IPS-18a (cell line): Measurements from ENCODE around the gene C21orf91.

ENCODE experiments used
- H3K27ac ChIP-seq: one replicate; pipeline ENCODE4 v1.5.1; 2013; ENCODE audit warnings: low read length
- H3K27me3 ChIP-seq: one replicate; pipeline ENCODE4 v1.6.1; 2013; ENCODE audit warnings: mild to moderate bottlenecking, low read length; ENCODE audit not compliant: control insufficient read depth, insufficient read depth
- H3K36me3 ChIP-seq: one replicate; pipeline ENCODE4 v1.6.1; 2013; ENCODE audit warnings: low read depth, low read length; ENCODE audit not compliant: control insufficient read depth
- H3K4me1 ChIP-seq: one replicate; pipeline ENCODE4 v1.6.1; 2013; ENCODE audit warnings: low read depth, low read length; ENCODE audit not compliant: control insufficient read depth
- H3K4me3 ChIP-seq: one replicate; pipeline ENCODE4 v1.5.1; 2013; ENCODE audit warnings: low read length
- H3K9ac ChIP-seq: one replicate; pipeline ENCODE4 v1.6.1; 2013; ENCODE audit warnings: mild to moderate bottlenecking, low read length, moderate library complexity
- H3K9me3 ChIP-seq: one replicate; pipeline ENCODE4 v1.6.1; 2013; ENCODE audit warnings: low read depth, low read length; ENCODE audit not compliant: control insufficient read depth

C21orf91 gene

GRCh38 chr21:17796503-17796902, 22.7 kb downstream of the C21orf91 start:
- H3K9ac ChIP-seq = no peak overlapping the region
- no peak overlapping the region for H3K4me3 ChIP-seq
- no peak overlapping the region for H3K27ac ChIP-seq
- H3K9me3 ChIP-seq = no peaks in the 10 kb centered on the region
- H3K27me3 ChIP-seq = no peaks in the 10 kb centered on the region
- H3K4me1 ChIP-seq = no peaks in the 10 kb centered on the region
- H3K36me3 ChIP-seq = peaks cover 52% of the 10 kb centered on the region

- Histone ChIP-seq H3K9me3 (no peaks in the 10 kb centered on the region), H3K9ac (no peak overlapping the region), H3K4me3 (no peak overlapping the region), H3K4me1 (no peaks in the 10 kb centered on the region), H3K27me3 (no peaks in the 10 kb centered on the region), H3K27ac (no peak overlapping the region), H3K36me3 (peaks cover 57% of the 10 kb centered on the region)
These were observed 23.1 kb downstream of the C21orf91 start for GRCh38 chr21:17796037-17796403.

- H3K9ac ChIP-seq = no peak overlapping the region
- H3K4me1 ChIP-seq = no peaks in the 10 kb centered on the region
- no peaks in the 10 kb centered on the region for H3K9me3 ChIP-seq
- peaks cover 61% of the 10 kb centered on the region for H3K36me3 ChIP-seq
- no peak overlapping the region for H3K27ac ChIP-seq
- H3K27me3 ChIP-seq = no peaks in the 10 kb centered on the region
- H3K4me3 ChIP-seq = no peak overlapping the region
These were observed 23.8 kb downstream of the C21orf91 start for GRCh38 chr21:17795146-17796036.

GRCh38 chr21:17794518-17795145, 24.5 kb downstream of the C21orf91 start:
- Histone ChIP-seq H3K4me3 (no peak overlapping the region), H3K27ac (no peak overlapping the region), H3K4me1 (no peaks in the 10 kb centered on the region), H3K9ac (no peak overlapping the region), H3K9me3 (no peaks in the 10 kb centered on the region), H3K27me3 (no peaks in the 10 kb centered on the region), H3K36me3 (peaks cover 61% of the 10 kb centered on the region)

GRCh38 chr21:17793246-17794123, 25.7 kb downstream of the C21orf91 start:
- Histone ChIP-seq H3K27me3 (no peaks in the 10 kb centered on the region), H3K4me3 (no peak overlapping the region)

GRCh38 chr21:17789656-17790055, 29.5 kb downstream of the C21orf91 start:
- no peaks in the 10 kb centered on the region for H3K4me1 ChIP-seq
- no peaks in the 10 kb centered on the region for H3K9me3 ChIP-seq
- H3K36me3 ChIP-seq = peaks cover 44% of the 10 kb centered on the region
- H3K9ac ChIP-seq = no peak overlapping the region
- H3K27me3 ChIP-seq = no peaks in the 10 kb centered on the region
- no peak overlapping the region for H3K4me3 ChIP-seq
- H3K27ac ChIP-seq = no peak overlapping the region

More at GRCh38 chr21:17793246-17794123, 25.7 kb downstream of the C21orf91 start:
- Histone ChIP-seq H3K27ac (no peak overlapping the region), H3K9me3 (no peaks in the 10 kb centered on the region), H3K36me3 (peaks cover 61% of the 10 kb centered on the region), H3K9ac (no peak overlapping the region), H3K4me1 (no peaks in the 10 kb centered on the region)

- Histone ChIP-seq H3K4me1 (no peaks in the 10 kb centered on the region), H3K4me3 (no peak overlapping the region), H3K27me3 (no peaks in the 10 kb centered on the region), H3K27ac (no peak overlapping the region), H3K36me3 (peaks cover 39% of the 10 kb centered on the region), H3K9ac (no peak overlapping the region), H3K9me3 (no peaks in the 10 kb centered on the region)
These were observed 30.1 kb downstream of the C21orf91 start for GRCh38 chr21:17789069-17789468.

GRCh38 chr21:17786851-17787181, 32.3 kb downstream of the C21orf91 start:
- Histone ChIP-seq H3K9me3 (no peaks in the 10 kb centered on the region), H3K4me1 (no peaks in the 10 kb centered on the region), H3K36me3 (peaks cover 18% of the 10 kb centered on the region), H3K27ac (no peak overlapping the region), H3K27me3 (no peaks in the 10 kb centered on the region), H3K9ac (no peak overlapping the region), H3K4me3 (no peak overlapping the region)

- Histone ChIP-seq H3K4me3 (no peak overlapping the region), H3K4me1 (no peaks in the 10 kb centered on the region), H3K27me3 (no peaks in the 10 kb centered on the region), H3K9me3 (no peaks in the 10 kb centered on the region), H3K9ac (no peak overlapping the region), H3K36me3 (peaks cover 12% of the 10 kb centered on the region), H3K27ac (no peak overlapping the region)
These were observed 32.9 kb downstream of the C21orf91 start for GRCh38 chr21:17786071-17786850.

GRCh38 chr21:17785403-17785788, 33.8 kb downstream of the C21orf91 start:
- Histone ChIP-seq H3K9me3 (no peaks in the 10 kb centered on the region), H3K9ac (no peak overlapping the region), H3K36me3 (peaks cover 7% of the 10 kb centered on the region), H3K4me1 (no peaks in the 10 kb centered on the region), H3K4me3 (no peak overlapping the region), H3K27ac (no peak overlapping the region), H3K27me3 (no peaks in the 10 kb centered on the region)
